ENCODE data around the gene SHANK3.

Gene SHANK3

GRCh38 chr22:50676661-50677492 lies 4.3 kb downstream of the SHANK3 start (continued):
- TF ChIP-seq ZNF645 (tag by site-specific recombination; IDR thresholded peaks at IDR 0.05) (no peak), ZNF621 (tag by site-specific recombination; IDR thresholded peaks at IDR 0.05) (no peak), ZSCAN30 (tag by site-specific recombination; IDR thresholded peaks at IDR 0.05) (no peak), ZNF600 (tag by site-specific recombination; IDR thresholded peaks at IDR 0.05) (no peak), ZNF658 (tag by site-specific recombination; IDR thresholded peaks at IDR 0.05) (no peak), ZNF157 (tag by site-specific recombination; IDR thresholded peaks at IDR 0.05) (no peak), IKZF3 (tag by site-specific recombination; IDR thresholded peaks at IDR 0.05) (no peak), ZEB2 (tag by site-specific recombination; IDR thresholded peaks at IDR 0.05) (no peak)

GRCh38 chr22:50677493-50678217 lies 5.0 kb downstream of the SHANK3 start:
- Histone ChIP-seq H3K27ac (ENCODE audit: extremely low read depth, low read depth, low read length) (no peak overlapping the region), H3K36me3 (ENCODE audit: control insufficient read depth in 2 of 2, insufficient read depth in 1 of 2, low read length in 2 of 2) (no peaks in the 10 kb centered on the region), H3K4me3 (ENCODE audit: low read depth, low read length) (no peak overlapping the region), H3K9me3 (ENCODE audit: control insufficient read depth, insufficient read depth, low read depth, low read length) (no peaks in the 10 kb centered on the region), H3K4me1 (ENCODE audit: control insufficient read depth, insufficient read depth, low read length) (no peaks in the 10 kb centered on the region)
- TF ChIP-seq ZNF701 (tag by site-specific recombination; IDR thresholded peaks at IDR 0.05) (no peak), ZFP41 (tag by site-specific recombination; IDR thresholded peaks at IDR 0.05; ENCODE audit: borderline replicate concordance) (no peak), ZBTB10 (tag by site-specific recombination; IDR thresholded peaks at IDR 0.05) (no peak), KLF1 (tag by site-specific recombination; IDR thresholded peaks at IDR 0.05) (no peak), ZNF513 (tag by site-specific recombination; IDR thresholded peaks at IDR 0.05) (no peak), ZNF37A (tag by site-specific recombination; IDR thresholded peaks at IDR 0.05) (no peak), ZNF549 (tag by site-specific recombination; IDR thresholded peaks at IDR 0.05) (no peak), ZNF221 (tag by site-specific recombination; IDR thresholded peaks at IDR 0.05; ENCODE audit: borderline replicate concordance) (no peak), ZNF488 (tag by site-specific recombination; IDR thresholded peaks at IDR 0.05) (no peak), ZBTB20 (tag by site-specific recombination; IDR thresholded peaks at IDR 0.05) (no peak), YY1 (tag by site-specific recombination; IDR thresholded peaks at IDR 0.05) (no peak), GLI4 (tag by site-specific recombination; IDR thresholded peaks at IDR 0.05) (no peak), HOXA7 (CRISPR knock-in tag; IDR thresholded peaks at IDR 0.05; ENCODE audit: borderline replicate concordance) (no peak), PRDM4 (tag by site-specific recombination; IDR thresholded peaks at IDR 0.05) (no peak)
- ChIA-PET POLR2A (no interaction called here), CTCF (no interaction called here)
